Heart left ventricle (tissue), 16 donors: ENCODE results near the gene KCNQ2. TPM values are rescaled to one million over a fixed set of nuclear protein-coding genes. Genes with fewer than 3 reads are reported as not detected.

ENCODE experiments used
- ATAC-seq, 4 donors: fragments of 200-7000 bp; cut with Tn5 transposase; one replicate each; pipeline ENCODE4 v1.9.1; 2020 to 2022; ENCODE audit warnings: moderate library complexity in 4 of 4, mild to moderate bottlenecking in 3 of 4, moderate number of reproducible peaks in 1 of 4
- DNase-seq, 5 donors: peaks; one replicate each; pipeline ENCODE4 v3.0.0-alpha.2; 2020
- H3K27ac ChIP-seq, 12 donors: fragments of 200-600 bp; sonication (generic) in 4 of 12; one replicate each; pipeline versions ENCODE4 v1.5.0 to v1.8.0; 2016 to 2022; ENCODE audit warnings: mild to moderate bottlenecking in 2 of 12
- H3K27me3 ChIP-seq, 9 donors: fragments of 200-600 bp; sonication (generic) in 2 of 9; one replicate each; pipeline versions ENCODE4 v1.5.1 to v1.8.0; 2016 to 2022; ENCODE audit warnings: mild to moderate bottlenecking in 3 of 9
- H3K36me3 ChIP-seq, 9 donors: fragments of 200-600 bp; sonication (generic) in 2 of 9; one replicate each; pipeline versions ENCODE4 v1.5.0 to v1.8.0; 2018 to 2022; ENCODE audit warnings: mild to moderate bottlenecking in 2 of 9
- H3K4me1 ChIP-seq, 12 donors: fragments of 200-600 bp; sonication (generic) in 4 of 12; one replicate each; pipeline versions ENCODE4 v1.5.0 to v1.8.0; 2016 to 2022; ENCODE audit warnings: mild to moderate bottlenecking in 3 of 12
- H3K4me3 ChIP-seq, 12 donors: fragments of 200-600 bp; sonication (generic) in 4 of 12; one replicate each; pipeline versions ENCODE4 v1.5.0 to v1.8.0; 2017 to 2022; ENCODE audit warnings: mild to moderate bottlenecking in 9 of 12, moderate library complexity in 4 of 12
- H3K9me3 ChIP-seq, 12 donors: fragments of 200-600 bp; sonication (generic) in 4 of 12; one replicate each; pipeline versions ENCODE4 v1.5.0 to v1.8.0; 2016 to 2022; ENCODE audit warnings: mild to moderate bottlenecking in 1 of 12
- CTCF ChIP-seq, 12 donors: fragments of 200-600 bp; sonication (generic) in 4 of 12; IDR thresholded peaks; one replicate each; pipeline versions ENCODE4 v1.5.0 to v1.8.0; 2018 to 2022; ENCODE audit warnings: antibody characterized with exemption in 12 of 12, mild to moderate bottlenecking in 5 of 12
- POLR2A ChIP-seq, 2 donors: fragments of 450-650 bp; IDR thresholded peaks; one replicate each; pipeline ENCODE4 v1.6.1; 2017; ENCODE audit warnings: antibody characterized with exemption in 2 of 2, mild to moderate bottlenecking in 2 of 2, moderate library complexity in 2 of 2
- WGBS, 4 donors: extraction: QIAGEN DNeasy Blood & Tissue Kit in 2 of 4; methylation state at CpG; one replicate each; pipeline versions ENCODE4 v1.1.5 to v1.1.7; 2013 to 2018; 5-methylcytosine and 5-hydroxymethylcytosine counted together
- intact Hi-C, 10 donors: fragments of 100-400 bp; cut with DNase I; formaldehyde crosslinking; loops; one replicate each; pipeline versions ENCODE4 v1.11.1 to v1.14.2; 2022
- polyA plus RNA-seq, 2 donors: library from polyadenylated mRNA; stranded (reverse); fragments of 200-250 nt; gene quantifications; one replicate each; pipeline ENCODE4 v1.2.3, GENCODE V29; 2013
- total RNA-seq, 9 donors: library from RNA; depleted of rRNA in 2 of 9; stranded (reverse); fragments of >200 nt in 2 of 9; fragmentation: NEBNext Ultra II Directional in 3 of 9; extraction: Animal tissue kit (Norgen Biotek cat#: 25700) in 3 of 9; gene quantifications; one replicate each; pipeline versions ENCODE4 v1.1.0 to v1.2.4, GENCODE V29; 2016 to 2023
- donor health status: ischemic (EF 13 %, LVEDD 7.1; RV severe dilation, severe dysfunction).
- donor health status: healthy with polysubstance abuse.
- donor health status: DM: no; HTN: yes; CAD: no.
- donor health status: DM: no; HTN: no; CAD: no.
- donor health status: ischemic (EF 25% LVEDD 6.9; RV normal size, moderate dysfunction).
- donor health status: ischemic (EF 25% LVEDD 5.7; RV mildly dilated, moderate dysfunction).
- donor health status: healthy.
- donor health status: DM: yes; HTN: yes; CAD: no.
- donor health status: ischemic (EF 35%, LVEDD 5.7; RV mildly dilated, moderate dysfunction).
- donor health status: nonischemic (EF 11% LVEDD 7.7; RV severe dilation, severe dysfunction).
- donor health status: DM: yes; HTN: yes; CAD: no.
- donor health status: PGD.
- donor health status: ischemic (EF 29% LVEDD 5.4; RV normal size, mild dysfunction).
- donor health status: nonischemic (EF 23%, LVEDD 6.1; RV moderate dilation, normal function).

The KCNQ2 gene
- total and polyA plus RNA-seq, 11 donors = 0.06 to 2.6 (median 0.65) TPM; not detected in 7

GRCh38 chr20:63370618-63371187, 101.8 kb downstream of the KCNQ2 start:
- WGBS, 4 donors = 8 to 18% (median 16%) methylated on average over 13 to 21 of the region's 21 CpGs
- peak overlapping the region in 1 of 12 donors; percentile 44 for H3K27ac ChIP-seq
- H3K27me3 ChIP-seq = peaks cover 0 to 46% (median 7%) of the 10 kb centered on the region in 9 donors
- no peaks in the 10 kb centered on the region for H3K36me3 ChIP-seq
- DNase-seq = peak in 2 of 5 donors; percentile 47 to 61
- TF ChIP-seq POLR2A (IDR thresholded peaks at IDR 0.05) (no peak), CTCF (IDR thresholded peaks at IDR 0.05) (no peak)
- intact Hi-C loops = no loop called here
- H3K9me3 ChIP-seq = no peaks in the 10 kb centered on the region
- H3K4me1 ChIP-seq = peaks cover 0 to 18% (median 7%) of the 10 kb centered on the region in 12 donors
- ATAC-seq = peak; percentile 57 to 85 (median 80)
- no peak overlapping the region for H3K4me3 ChIP-seq

GRCh38 chr20:63369724-63370617, 102.5 kb downstream of the KCNQ2 start:
- peak overlapping the region in 1 of 12 donors; percentile 44 for H3K27ac ChIP-seq
- no peak overlapping the region for H3K4me3 ChIP-seq
- H3K9me3 ChIP-seq = no peaks in the 10 kb centered on the region
- no peak for TF ChIP-seq POLR2A (IDR thresholded peaks at IDR 0.05)
- no peak for TF ChIP-seq CTCF (IDR thresholded peaks at IDR 0.05)
- peaks cover 0 to 18% (median 7%) of the 10 kb centered on the region in 12 donors for H3K4me1 ChIP-seq
- intact Hi-C loops = no loop called here
- WGBS, 4 donors = 42 to 72% (median 62%) methylated on average over 2 to 24 of the region's 24 CpGs
- H3K36me3 ChIP-seq = no peaks in the 10 kb centered on the region
- DNase-seq (no peak), ATAC-seq (peak in 2 of 4 donors; percentile 7)
- peaks cover 0 to 50% (median 7%) of the 10 kb centered on the region in 9 donors for H3K27me3 ChIP-seq

- WGBS, 4 donors = 83 to 93% (median 89%) methylated on average over 10 of the region's 10 CpGs
- no peak overlapping the region for H3K27ac ChIP-seq
- no peaks in the 10 kb centered on the region for H3K9me3 ChIP-seq
- H3K4me3 ChIP-seq = no peak overlapping the region
- TF ChIP-seq CTCF (IDR thresholded peaks at IDR 0.05) = no peak
- no peak for TF ChIP-seq POLR2A (IDR thresholded peaks at IDR 0.05)
- DNase-seq = peak in 1 of 5 donors; percentile 16
- no peaks in the 10 kb centered on the region for H3K36me3 ChIP-seq
- peaks cover 0 to 47% (median 5%) of the 10 kb centered on the region in 9 donors for H3K27me3 ChIP-seq
- H3K4me1 ChIP-seq = peaks cover 0 to 18% (median 7%) of the 10 kb centered on the region in 12 donors
- no peak for ATAC-seq
- intact Hi-C loops = no loop called here
These were observed 103.4 kb downstream of the KCNQ2 start for GRCh38 chr20:63369024-63369530.

- no peak for TF ChIP-seq CTCF (IDR thresholded peaks at IDR 0.05)
- no peak for TF ChIP-seq POLR2A (IDR thresholded peaks at IDR 0.05)
- DNase-seq = peak in 1 of 5 donors; percentile 33
- 79 to 88% (median 83%) methylated on average over 5 to 8 of the region's 8 CpGs for WGBS, 4 donors
These were observed 104.3 kb downstream of the KCNQ2 start for GRCh38 chr20:63368151-63368550.

More at GRCh38 chr20:63368151-63368550, 104.3 kb downstream of the KCNQ2 start:
- intact Hi-C loops = no loop called here
- peaks cover 0 to 47% (median 3%) of the 10 kb centered on the region in 9 donors for H3K27me3 ChIP-seq
- no peak for ATAC-seq
- H3K27ac ChIP-seq = no peak overlapping the region
- H3K36me3 ChIP-seq = no peaks in the 10 kb centered on the region
- H3K9me3 ChIP-seq = no peaks in the 10 kb centered on the region
- H3K4me1 ChIP-seq = peaks cover 0 to 26% (median 7%) of the 10 kb centered on the region in 12 donors
- H3K4me3 ChIP-seq = no peak overlapping the region
